Mesenteric fat pad (tissue), 1 donor: ENCODE measurements around the gene ENTPD5. TPM values are rescaled to one million over a fixed set of nuclear protein-coding genes. Genes with fewer than 3 reads are reported as not detected.

Experiments
- DNase-seq: peaks from one replicate; pipeline ENCODE4 v3.0.0-alpha.2; 2020; ENCODE audit warnings: low spot score
- long read RNA-seq: library from polyadenylated mRNA; unstranded; transcript quantifications from one replicate; pipeline ENCODE4 v2.0.0, GENCODE V29; 2020
- total RNA-seq: library from RNA; stranded (reverse); fragmentation: NEBNext Ultra II Directional; extraction: Animal tissue kit (Norgen Biotek cat#: 25700); gene quantifications from one replicate; pipeline ENCODE4 v1.2.1, GENCODE V29; 2021
- donor health status: DM: yes; HTN: yes; CAD: no.

ENTPD5 gene
- total RNA-seq = 17.1 TPM
- long read RNA-seq, full-length matches to known transcripts = 4 of 18 reads
- long read RNA-seq, partial matches to known transcripts = 1 of 18 reads
- long read RNA-seq, other reads (novel, unspliced or antisense) = 13 of 18 reads

GRCh38 chr14:74018586-74019407 is at the start of gene ENTPD5, which contains the start of gene BBOF1:
Gene ENTPD5, minus strand, starts transcription at chr14:74019288. Its CDS starts 31,186 bp downstream, at chr14:73988102.
Gene BBOF1, plus strand, starts transcription at chr14:74019349. Its CDS starts 130 bp downstream, at chr14:74019479.
- peak; percentile 95 for DNase-seq

- no peak for DNase-seq
These were observed 46.9 kb upstream of the ENTPD5 start for GRCh38 chr14:74065746-74066575.

GRCh38 chr14:74064883-74065282 is 45.8 kb upstream of the ENTPD5 start:
- DNase-seq = no peak

- no peak for DNase-seq
These were observed 45.3 kb upstream of the ENTPD5 start for GRCh38 chr14:74064426-74064825.

GRCh38 chr14:74062809-74063150 is 43.7 kb upstream of the ENTPD5 start:
- no peak for DNase-seq

- no peak for DNase-seq
These were observed 30.9 kb upstream of the ENTPD5 start for GRCh38 chr14:74049876-74050495.

- DNase-seq = no peak
These were observed 29.2 kb upstream of the ENTPD5 start for GRCh38 chr14:74048281-74048680.

GRCh38 chr14:74045522-74045921 is 26.4 kb upstream of the ENTPD5 start:
- no peak for DNase-seq

GRCh38 chr14:74042296-74042695 is 23.2 kb upstream of the ENTPD5 start:
- no peak for DNase-seq

GRCh38 chr14:74038020-74038859 is 19.2 kb upstream of the ENTPD5 start:
- no peak for DNase-seq

- DNase-seq = no peak
These were observed 16.5 kb upstream of the ENTPD5 start for GRCh38 chr14:74035556-74035955.

GRCh38 chr14:74034572-74034971 is 15.5 kb upstream of the ENTPD5 start:
- DNase-seq = no peak

- DNase-seq = no peak
These were observed 10.0 kb upstream of the ENTPD5 start for GRCh38 chr14:74029136-74029535.

- no peak for DNase-seq
These were observed 3.3 kb upstream of the ENTPD5 start for GRCh38 chr14:74022346-74022745.

GRCh38 chr14:74019408-74020137 is 485 bp upstream of the ENTPD5 start:
- DNase-seq = no peak

GRCh38 chr14:74018174-74018585 is 908 bp downstream of the ENTPD5 start:
- no peak for DNase-seq

GRCh38 chr14:74015963-74016362 is 3.1 kb downstream of the ENTPD5 start:
- no peak for DNase-seq

GRCh38 chr14:74015176-74015575 is 3.9 kb downstream of the ENTPD5 start:
- no peak for DNase-seq

GRCh38 chr14:74014299-74014698 is 4.8 kb downstream of the ENTPD5 start:
- no peak for DNase-seq
